Eye (tissue), 1 donor: ENCODE measurements around the gene STAG1.
A peak's percentile ranks its signal among the peaks of the same experiment; 100 is the strongest.
"Not testable (repeated sequence)": the region's sequence is repeated elsewhere in the genome, so short reads cannot be mapped to it uniquely, and the experiment has no call there.

Source experiments
- DNase-seq: peaks from one replicate; pipeline ENCODE4 v3.0.0-alpha.2; 2015

STAG1 gene

DNA sequence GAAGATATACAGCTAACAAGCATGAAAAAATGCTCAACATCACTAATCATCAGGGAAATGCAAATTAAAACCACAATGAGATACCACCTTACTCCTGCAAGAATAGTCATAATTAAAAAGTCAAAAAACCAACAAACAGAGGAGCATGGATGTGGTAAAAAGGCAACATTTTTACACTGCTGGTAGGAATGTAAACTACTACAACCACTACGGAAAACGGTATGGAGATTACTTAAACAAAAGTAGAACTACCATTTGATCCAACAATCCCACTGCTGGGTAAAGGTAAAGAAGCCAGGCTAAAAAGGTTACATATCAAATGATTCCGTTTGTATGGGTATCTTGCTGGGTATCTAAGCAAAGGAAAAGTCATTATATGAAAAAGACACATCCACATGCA lies 53.8 kb downstream of the STAG1 start:
- no peak for DNase-seq

DNA sequence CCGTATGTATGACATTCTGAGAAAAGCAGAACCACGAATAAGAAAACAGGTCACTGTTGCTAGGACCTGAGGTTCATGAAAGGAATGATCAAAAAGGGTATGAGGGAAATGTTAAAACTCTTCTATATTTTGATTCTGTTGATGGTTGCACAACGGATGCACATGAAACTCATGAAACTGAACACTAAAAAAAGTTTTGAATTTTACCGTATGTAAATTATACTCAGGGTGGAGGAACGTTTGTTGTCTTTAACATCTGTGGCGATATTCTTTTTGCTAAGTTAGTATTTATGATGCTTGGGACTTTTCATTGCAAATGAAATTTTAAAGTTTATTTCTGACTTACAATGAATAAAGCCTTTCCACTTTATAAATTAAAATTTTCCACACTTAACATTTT lies 55.4 kb downstream of the STAG1 start:
- DNase-seq = no peak

GRCh38 chr3:136694321-136694720 lies 57.9 kb downstream of the STAG1 start:
- no peak for DNase-seq

DNA sequence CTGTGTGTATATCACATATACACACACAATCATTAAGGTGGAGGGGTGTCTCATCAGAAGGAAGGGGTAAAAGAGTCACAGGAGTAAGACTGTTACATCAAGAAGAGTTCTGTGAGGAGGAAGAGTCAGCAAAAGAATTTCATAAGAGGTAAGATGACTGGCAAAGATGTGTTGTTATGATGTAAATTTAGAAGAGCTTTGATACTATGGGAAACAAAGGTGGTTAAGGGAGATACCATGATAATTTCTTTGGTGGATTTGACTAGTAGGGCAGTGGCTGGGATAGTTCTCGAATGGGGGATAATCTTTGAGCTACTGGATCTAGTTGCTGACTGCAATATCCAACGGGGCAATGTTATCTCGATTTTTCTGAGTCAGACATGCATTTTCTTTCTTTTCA lies 61.6 kb downstream of the STAG1 start:
- no peak for DNase-seq

GRCh38 chr3:136685882-136686281 lies 66.3 kb downstream of the STAG1 start:
- no peak for DNase-seq

DNA sequence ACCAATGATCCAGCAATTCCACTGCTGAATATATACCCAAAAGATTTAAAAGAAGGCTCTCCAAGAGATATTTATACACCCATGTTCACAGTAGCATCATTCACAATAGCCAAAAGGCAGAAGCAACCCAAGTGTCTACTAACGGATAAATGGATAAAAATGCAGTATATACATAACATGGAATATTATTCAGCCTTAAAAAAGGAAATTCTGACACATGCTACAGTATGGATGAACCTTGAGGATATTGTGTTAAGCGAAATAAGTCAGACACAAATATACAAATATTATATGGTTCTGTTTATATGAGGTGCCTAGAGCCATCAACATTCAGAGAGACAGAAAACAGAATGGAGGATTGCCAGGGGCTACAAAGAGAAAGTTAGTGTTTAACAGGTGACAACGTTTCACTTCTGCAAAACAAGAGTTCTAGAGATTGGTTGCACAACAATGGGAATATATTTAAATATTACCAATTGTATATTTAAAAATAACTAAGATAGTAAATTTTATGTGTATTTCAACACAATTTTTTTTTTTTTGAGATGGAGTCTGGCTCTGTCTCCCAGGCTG lies 69.4 kb downstream of the STAG1 start:
- DNase-seq = no peak

GRCh38 chr3:136678981-136679380 lies 73.2 kb downstream of the STAG1 start:
- no peak for DNase-seq

- DNase-seq = no peak
Measured at GRCh38 chr3:136676009-136676408, 76.2 kb downstream of the STAG1 start.

DNA sequence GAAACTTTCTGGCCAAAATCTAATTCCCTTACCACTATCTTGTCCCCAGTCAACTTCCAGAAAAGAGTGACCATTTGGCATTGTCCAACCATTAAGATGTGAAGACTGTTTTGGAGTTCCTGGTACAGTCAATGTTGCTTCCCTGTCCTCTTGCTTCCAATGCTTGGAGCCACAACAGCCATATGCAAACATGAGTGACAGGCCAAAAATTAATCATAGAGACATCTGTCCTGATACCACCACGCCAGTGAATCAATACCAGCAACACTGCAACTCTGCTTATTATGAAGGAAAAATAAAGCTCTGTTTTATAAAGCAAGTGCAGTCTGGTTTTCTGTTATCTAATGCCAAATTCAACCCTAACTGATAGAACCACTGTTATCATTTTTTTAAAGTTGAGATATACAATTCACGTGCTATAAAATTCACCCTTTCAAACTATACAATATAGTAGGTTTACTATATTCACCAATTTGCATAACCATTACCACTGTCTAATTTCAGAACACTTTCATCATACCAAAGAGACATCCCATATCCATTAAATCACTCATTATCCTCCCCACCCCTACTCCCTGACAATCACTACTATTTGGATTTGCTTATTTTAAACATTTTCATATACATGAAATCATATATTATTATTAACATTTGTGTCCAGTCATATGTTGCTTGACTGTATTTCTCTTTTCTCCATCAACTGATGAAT lies 76.9 kb downstream of the STAG1 start:
- DNase-seq = no peak

DNA sequence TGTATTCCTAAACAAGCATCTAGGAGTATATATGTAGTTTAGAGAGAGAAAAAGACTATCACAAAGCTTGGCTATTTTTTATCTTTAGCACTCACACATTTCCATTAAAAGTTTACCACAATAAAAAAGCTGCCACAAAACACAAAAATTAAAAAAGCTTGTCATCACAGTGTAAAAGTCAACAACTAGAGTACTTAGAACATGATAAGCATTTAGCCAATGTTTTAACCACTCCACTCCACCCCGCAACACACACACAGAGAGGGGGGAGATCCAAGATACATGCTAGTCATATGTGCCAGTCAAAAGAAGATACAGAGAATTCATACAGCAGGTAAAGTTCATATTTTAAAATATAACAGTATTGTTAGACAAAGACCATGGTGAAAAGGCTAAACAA lies 79.7 kb downstream of the STAG1 start:
- no peak for DNase-seq

DNA sequence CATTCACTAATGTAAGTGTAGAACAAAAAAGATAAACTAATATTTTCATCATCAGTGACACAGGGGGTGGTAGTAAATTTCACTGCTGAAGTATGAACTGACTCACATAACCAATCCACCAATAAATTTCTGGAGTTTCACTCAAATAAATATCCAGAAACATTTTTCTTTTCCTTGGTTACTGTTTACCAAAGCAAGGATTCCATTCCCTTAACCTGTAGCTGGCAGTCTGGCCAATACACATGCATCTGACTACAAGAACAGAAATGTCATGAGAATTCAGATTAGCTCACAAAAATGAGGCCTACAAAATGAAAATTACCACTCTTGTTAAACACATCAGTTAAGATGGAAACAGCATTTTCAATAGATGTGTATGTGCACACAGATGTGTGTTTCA lies 80.3 kb downstream of the STAG1 start:
- no peak for DNase-seq

DNA sequence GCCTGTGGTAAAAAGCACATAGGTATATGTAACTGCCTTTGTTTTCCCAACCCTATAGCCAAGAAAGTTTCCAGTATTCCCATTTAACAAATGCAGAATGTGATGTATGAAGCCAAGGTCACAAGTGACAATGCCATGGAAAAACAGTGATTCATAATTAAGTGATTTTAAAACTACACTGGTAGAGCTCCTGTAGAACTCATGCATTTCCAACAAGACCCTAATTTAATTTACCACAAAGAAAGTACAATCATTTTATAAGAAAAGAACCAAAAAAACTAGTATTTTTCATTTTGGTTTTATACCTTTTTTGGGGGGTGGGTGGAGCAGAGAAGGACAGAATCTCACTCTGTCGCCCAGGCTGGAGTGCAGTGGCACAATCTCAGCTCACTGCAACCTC lies 82.0 kb downstream of the STAG1 start:
- DNase-seq = no peak

- no peak for DNase-seq
Measured at GRCh38 chr3:136667081-136667480, 85.1 kb downstream of the STAG1 start.

- DNase-seq = not testable (repeated sequence)
Measured at GRCh38 chr3:136666301-136666700, 85.9 kb downstream of the STAG1 start.

- no peak for DNase-seq
Measured at GRCh38 chr3:136664771-136665170, 87.4 kb downstream of the STAG1 start.

DNA sequence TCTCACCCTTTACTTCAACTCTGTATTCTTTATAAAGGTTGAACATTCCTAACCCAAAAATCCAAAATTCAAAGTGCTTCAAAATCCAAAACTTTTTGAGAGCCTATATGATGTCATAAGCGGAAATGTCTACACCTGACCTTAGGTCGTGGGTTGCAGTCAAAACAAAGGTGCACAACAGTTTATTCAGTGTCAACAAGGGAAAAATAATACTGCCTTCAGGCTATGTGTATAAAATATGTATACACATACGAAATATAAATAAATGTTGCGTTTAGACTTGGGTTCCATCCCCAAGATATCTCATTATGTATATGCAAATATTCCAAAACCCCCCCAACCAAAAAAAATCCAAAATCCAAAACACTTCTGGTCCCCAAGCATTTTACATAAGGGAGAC lies 90.9 kb downstream of the STAG1 start:
- no peak for DNase-seq

- peak; percentile 86 for DNase-seq
Measured at GRCh38 chr3:136658946-136659682, 93.1 kb downstream of the STAG1 start.

DNA sequence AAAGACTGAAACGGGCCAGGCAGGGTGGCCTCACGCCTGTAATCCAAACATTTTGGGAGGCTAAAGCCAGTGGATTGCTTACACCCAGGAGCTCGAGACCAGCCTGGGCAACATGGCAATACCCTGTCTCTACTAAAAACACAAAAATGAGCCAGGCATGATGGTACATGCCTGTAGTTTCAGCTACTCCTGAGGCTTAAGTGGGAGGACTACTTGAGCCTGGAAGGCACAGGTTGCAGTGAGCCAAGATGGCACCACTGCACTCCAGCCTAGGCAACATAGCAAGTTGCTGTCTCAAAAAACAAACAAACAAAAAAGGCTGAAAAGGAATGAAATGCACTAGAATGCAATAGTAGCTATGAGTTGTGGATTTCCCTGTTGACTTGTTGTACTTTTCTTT lies 94.7 kb downstream of the STAG1 start:
- DNase-seq = no peak

DNA sequence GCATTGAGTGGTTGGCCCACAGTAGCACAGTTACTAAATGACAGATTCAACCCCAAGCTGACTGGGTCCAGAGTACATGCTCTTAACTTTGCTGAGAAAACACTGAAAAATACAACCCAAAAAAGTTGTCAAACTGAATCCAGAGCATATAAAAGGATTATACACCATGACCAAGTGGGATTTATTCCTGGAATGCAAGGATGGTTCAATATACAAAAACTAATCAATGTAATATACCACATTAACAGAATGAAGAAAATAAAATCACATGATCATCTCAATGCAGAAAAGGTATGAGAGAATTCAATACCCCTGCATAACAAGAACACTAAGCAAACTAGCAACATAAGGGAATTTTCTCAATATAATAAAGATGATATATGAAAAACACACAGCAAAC lies 98.5 kb downstream of the STAG1 start:
- DNase-seq = peak; percentile 29

DNA sequence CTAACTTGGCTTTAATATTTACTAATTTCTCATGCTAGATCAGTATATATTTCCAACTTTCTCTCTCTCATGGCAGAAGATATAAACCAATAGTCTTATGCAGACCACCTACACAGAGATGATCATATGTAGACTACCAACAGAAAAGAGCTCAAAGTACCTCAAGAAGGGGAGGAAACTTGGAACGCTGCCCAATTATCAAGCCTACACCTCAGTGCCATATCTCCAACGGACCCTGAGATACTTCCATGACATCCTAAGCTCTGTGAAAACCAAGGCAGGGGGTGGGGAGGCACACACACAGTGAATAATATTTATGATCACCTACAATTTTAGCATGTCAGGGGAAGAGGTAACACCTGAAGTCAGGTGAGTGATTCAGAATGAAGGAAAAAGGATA lies 100.6 kb downstream of the STAG1 start:
- DNase-seq = no peak

GRCh38 chr3:136650461-136650860 lies 101.7 kb downstream of the STAG1 start:
- no peak for DNase-seq

DNA sequence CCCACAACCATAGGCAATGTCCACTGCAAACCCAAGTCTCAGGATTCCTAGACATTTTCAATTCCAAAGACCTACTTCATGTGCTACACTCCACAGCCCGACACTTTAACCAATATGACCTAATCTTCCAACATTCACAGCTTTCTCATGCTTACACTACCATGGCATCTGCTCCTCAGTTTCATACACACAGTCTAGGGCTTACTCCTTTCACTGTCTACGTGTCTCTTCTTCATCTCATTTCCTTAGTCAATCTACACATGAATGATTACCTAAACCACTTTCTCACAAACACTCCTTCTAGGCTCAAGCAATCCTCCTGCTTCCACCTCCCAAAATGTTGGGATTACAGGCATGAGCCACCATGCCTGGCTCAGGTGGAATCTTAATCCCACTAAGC lies 106.3 kb downstream of the STAG1 start:
- DNase-seq = no peak

DNA sequence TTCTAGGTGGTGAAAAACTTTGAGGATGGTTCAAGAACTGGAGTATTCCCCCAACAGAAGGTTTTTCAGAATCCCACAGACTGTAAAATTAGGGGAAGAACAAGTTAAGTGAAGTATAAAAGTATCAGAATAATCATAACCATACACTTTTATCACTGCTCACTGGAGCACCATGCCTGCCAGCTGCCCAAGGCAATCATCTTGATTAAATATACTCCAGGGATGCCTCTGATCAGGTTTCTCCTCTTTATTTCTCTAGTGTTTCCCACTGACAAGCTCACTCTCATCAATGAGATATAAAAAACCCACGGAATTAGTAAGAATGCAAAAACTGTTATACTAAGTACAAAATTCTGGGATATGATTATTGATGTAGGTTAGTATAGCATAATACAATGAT lies 108.0 kb downstream of the STAG1 start:
- DNase-seq = no peak

- not testable (repeated sequence) for DNase-seq
Measured at GRCh38 chr3:136643380-136643779, 108.8 kb downstream of the STAG1 start.
